GM23338 (cell line): ENCODE results near the gene MAPK8. TPM values are rescaled to one million over a fixed set of nuclear protein-coding genes. Genes with fewer than 3 reads are reported as not detected.
A peak's percentile ranks its signal among the peaks of the same experiment; 100 is the strongest.

Experiments used
- ATAC-seq: fragments of 200-7000 bp; cut with Tn5 transposase; 3 replicates; pipeline ENCODE4 v1.9.1; 2020
- DNase-seq: peaks from one replicate; pipeline ENCODE4 v3.0.0-alpha.2; 2015; ENCODE audit warnings: low spot score
- H2AFZ ChIP-seq: fragments of 200-600 bp; sonication (generic); 2 replicates; pipeline ENCODE4 v1.8.0; 2016; ENCODE audit warnings: antibody characterized with exemption, mild to moderate bottlenecking, moderate library complexity
- H3F3A ChIP-seq: fragments of 200-600 bp; sonication (generic); replicated peaks from 2 replicates; pipeline ENCODE4 v1.8.0; 2017; ENCODE audit warnings: antibody characterized with exemption, mixed run types, low read depth
- H3K27ac ChIP-seq: fragments of 200-600 bp; sonication (generic); 2 replicates; pipeline ENCODE4 v1.6.1; 2016; ENCODE audit warnings: low read depth
- H3K27me3 ChIP-seq: fragments of 200-600 bp; sonication (generic); 2 replicates; pipeline ENCODE4 v1.8.0; 2016; ENCODE audit warnings: mild to moderate bottlenecking, mixed run types, moderate library complexity; ENCODE audit not compliant: insufficient read depth
- H3K36me3 ChIP-seq: fragments of 200-600 bp; sonication (generic); 2 replicates; pipeline ENCODE4 v1.8.0; 2016; ENCODE audit warnings: mild to moderate bottlenecking; ENCODE audit not compliant: insufficient read depth
- H3K4me1 ChIP-seq: fragments of 200-600 bp; sonication (generic); 2 replicates; pipeline ENCODE4 v1.8.0; 2016; ENCODE audit warnings: mild to moderate bottlenecking, moderate library complexity; ENCODE audit not compliant: insufficient read depth
- H3K4me2 ChIP-seq: fragments of 200-600 bp; sonication (generic); 2 replicates; pipeline ENCODE4 v1.7.1; 2017; ENCODE audit warnings: mixed run types
- H3K4me3 ChIP-seq: fragments of 200-600 bp; sonication (generic); 2 replicates; pipeline ENCODE4 v1.6.1; 2016; ENCODE audit warnings: mixed run types
- H3K79me2 ChIP-seq: fragments of 200-600 bp; sonication (generic); replicated peaks from 2 replicates; pipeline ENCODE4 v1.8.0; 2017; ENCODE audit warnings: mild to moderate bottlenecking; ENCODE audit not compliant: insufficient read depth
- H3K9me2 ChIP-seq: fragments of 200-600 bp; sonication (generic); 2 replicates; pipeline ENCODE4 v1.8.0; 2017; ENCODE audit not compliant: insufficient read depth
- H4K20me1 ChIP-seq: fragments of 200-600 bp; sonication (generic); replicated peaks from 2 replicates; pipeline ENCODE4 v1.8.0; 2017; ENCODE audit warnings: mild to moderate bottlenecking; ENCODE audit not compliant: insufficient read depth
- H3K27ac Mint-ChIP-seq: 2 replicates; pipeline ENCODE4 v1.8.0; 2020; ENCODE audit warnings: inconsistent platforms, mild to moderate bottlenecking, moderate library complexity, mixed read lengths
- H3K27me3 Mint-ChIP-seq: 3 replicates; pipeline ENCODE4 v1.8.0; 2022; ENCODE audit warnings: low read depth, mild to moderate bottlenecking, moderate library complexity, mixed read lengths, inconsistent platforms; ENCODE audit not compliant: insufficient read depth, poor library complexity
- H3K36me3 Mint-ChIP-seq: 3 replicates; pipeline ENCODE4 v1.8.0; 2021; ENCODE audit warnings: low read depth, mild to moderate bottlenecking, inconsistent platforms, moderate library complexity, mixed read lengths
- H3K4me1 Mint-ChIP-seq: 3 replicates; pipeline ENCODE4 v1.8.0; 2020; ENCODE audit warnings: mild to moderate bottlenecking, inconsistent platforms, mixed read lengths
- H3K4me3 Mint-ChIP-seq: 3 replicates; pipeline ENCODE4 v1.8.0; 2021; ENCODE audit warnings: moderate library complexity, mild to moderate bottlenecking, inconsistent platforms, mixed read lengths
- H3K9me3 Mint-ChIP-seq: 3 replicates; pipeline ENCODE4 v1.8.0; 2020; ENCODE audit warnings: moderate library complexity, mild to moderate bottlenecking, inconsistent platforms, mixed read lengths
- CREB1 ChIP-seq: fragments of 250-450 bp; sonication (Bioruptor Pico); IDR thresholded peaks from 2 replicates; pipeline ENCODE4 v1.5.0; 2020; ENCODE audit warnings: low read depth, mild to moderate bottlenecking, moderate library complexity
- ETS1 ChIP-seq: IDR thresholded peaks from 2 replicates; pipeline ENCODE4 v1.6.1; 2016; ENCODE audit warnings: antibody characterized with exemption
- EZH2 ChIP-seq: fragments of 200-600 bp; sonication (generic); IDR thresholded peaks from one replicate; pipeline ENCODE4 v1.8.0; 2017; ENCODE audit warnings: antibody characterized with exemption, mild to moderate bottlenecking, low read depth; ENCODE audit not compliant: unreplicated experiment
- EZH2phosphoT487 ChIP-seq: fragments of 200-600 bp; sonication (generic); IDR thresholded peaks from one replicate; pipeline ENCODE4 v1.8.1; 2018; ENCODE audit warnings: antibody characterized with exemption; ENCODE audit not compliant: unreplicated experiment
- JUNB ChIP-seq: IDR thresholded peaks from one replicate; pipeline ENCODE4 v1.6.1; 2016; ENCODE audit warnings: antibody characterized with exemption; ENCODE audit not compliant: unreplicated experiment
- NANOG ChIP-seq: IDR thresholded peaks from 2 replicates; pipeline ENCODE4 v1.6.1; 2016; ENCODE audit warnings: antibody characterized with exemption, borderline replicate concordance
- POLR2AphosphoS5 ChIP-seq: IDR thresholded peaks from 2 replicates; pipeline ENCODE4 v1.6.1; 2016; ENCODE audit warnings: antibody characterized with exemption, low read depth
- REST ChIP-seq: IDR thresholded peaks from one replicate; pipeline ENCODE4 v1.6.1; 2018; ENCODE audit warnings: antibody characterized with exemption; ENCODE audit not compliant: unreplicated experiment
- STAT1 ChIP-seq: IDR thresholded peaks from one replicate; pipeline ENCODE4 v1.6.1; 2016; ENCODE audit warnings: antibody characterized with exemption; ENCODE audit not compliant: unreplicated experiment
- ZNF114 ChIP-seq: fragments of 250-450 bp; sonication (Bioruptor Pico); IDR thresholded peaks from 2 replicates; pipeline ENCODE4 v1.5.0; 2020; ENCODE audit warnings: mild to moderate bottlenecking, moderate library complexity
- ZNF331 ChIP-seq: fragments of 250-450 bp; sonication (Bioruptor Pico); IDR thresholded peaks from 2 replicates; pipeline ENCODE4 v1.5.0; 2020; ENCODE audit warnings: low read depth, mild to moderate bottlenecking, moderate library complexity
- polyA plus RNA-seq: library from polyadenylated mRNA; unstranded; fragments of >200 nt; fragmentation: Nextera tagmentation; extraction: Ambion mirVana; gene quantifications from 2 replicates; pipeline ENCODE4 v1.2.1, GENCODE V29; 2016
- total RNA-seq: library from RNA; depleted of rRNA; stranded (reverse); fragments of >200 nt; shearing (Covaris generic); gene quantifications from 2 replicates; pipeline ENCODE4 v1.2.3, GENCODE V29; 2014
- TF ChIP-seq, protein P1 (sequence below), 2 experiments: fragments of 200-600 bp in 1 of 2; sonication (generic) in 1 of 2; conservative IDR thresholded peaks; 2 replicates each; pipeline versions ENCODE4 v1.5.1 to v1.6.1; 2016 to 2017; ENCODE audit warnings: antibody characterized with exemption in 2 of 2, low read depth in 2 of 2, mild to moderate bottlenecking in 2 of 2, moderate library complexity in 1 of 2

Gene MAPK8
- total and polyA plus RNA-seq, 2 experiments from 2014 or later = 52.4 to 73.6 TPM

DNA sequence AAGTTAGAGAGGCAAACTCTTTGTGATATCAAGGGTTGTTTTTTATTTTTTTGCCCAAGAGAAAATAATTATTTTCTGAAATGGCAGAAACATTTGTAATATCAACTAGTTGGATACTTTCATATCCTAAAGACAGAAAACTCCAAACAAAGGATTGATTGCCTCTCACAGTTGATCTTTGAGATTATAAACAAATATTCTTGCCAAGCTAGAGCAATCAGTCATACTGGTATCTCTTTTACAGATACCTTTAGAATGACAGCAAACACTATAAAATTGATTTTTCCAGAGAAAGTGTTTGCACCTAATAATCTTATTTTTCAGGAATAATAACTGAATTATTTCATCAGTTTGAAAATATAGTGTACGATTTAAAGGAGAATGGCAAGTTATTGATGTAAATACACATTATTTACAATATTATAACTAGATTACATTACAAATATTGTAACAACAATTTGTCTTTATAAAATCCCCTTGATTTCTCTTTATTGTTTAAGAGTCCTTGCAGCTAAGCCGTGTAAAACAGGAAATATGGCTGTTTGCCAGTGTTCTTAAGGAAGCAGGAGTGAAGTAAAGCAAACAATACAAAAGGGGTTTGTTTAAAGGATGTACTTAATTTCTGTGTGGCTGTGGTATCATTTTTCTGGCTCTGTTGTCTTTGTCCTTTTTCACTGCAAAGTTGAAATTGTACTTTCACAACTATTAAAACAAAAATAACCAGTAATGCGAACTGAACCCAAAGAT lies 58.4 kb downstream of the MAPK8 start:
- Mint-ChIP-seq H3K27me3 (no peaks in the 10 kb centered on the region), H3K36me3 (no peaks in the 10 kb centered on the region), H3K4me3 (no peak overlapping the region), H3K9me3 (no peaks in the 10 kb centered on the region), H3K4me1 (peaks cover 15% of the 10 kb centered on the region; the same call in 2 of the 3 replicates), H3K27ac (peak overlapping the region; percentile 7; the same call in 1 of the 2 replicates)
- Histone ChIP-seq H3K36me3 (no peaks in the 10 kb centered on the region), H3K4me2 (no peak overlapping the region), H3K4me3 (no peak overlapping the region), H3F3A (no peaks in the 10 kb centered on the region), H2AFZ (no peak overlapping the region), H4K20me1 (peaks cover 6% of the 10 kb centered on the region), H3K4me1 (0 out of 2 replicates have a peak, but pooled peaks cover 5% of the 10 kb centered on the region), H3K27me3 (no peaks in the 10 kb centered on the region), H3K27ac (no peak overlapping the region), H3K79me2 (peaks cover 56% of the 10 kb centered on the region), H3K9me2 (no peaks in the 10 kb centered on the region)
- TF ChIP-seq ZNF331 (CRISPR knock-in tag) (no peak), STAT1 (no peak)
- DNase-seq (no peak), ATAC-seq (no peak)

DNA sequence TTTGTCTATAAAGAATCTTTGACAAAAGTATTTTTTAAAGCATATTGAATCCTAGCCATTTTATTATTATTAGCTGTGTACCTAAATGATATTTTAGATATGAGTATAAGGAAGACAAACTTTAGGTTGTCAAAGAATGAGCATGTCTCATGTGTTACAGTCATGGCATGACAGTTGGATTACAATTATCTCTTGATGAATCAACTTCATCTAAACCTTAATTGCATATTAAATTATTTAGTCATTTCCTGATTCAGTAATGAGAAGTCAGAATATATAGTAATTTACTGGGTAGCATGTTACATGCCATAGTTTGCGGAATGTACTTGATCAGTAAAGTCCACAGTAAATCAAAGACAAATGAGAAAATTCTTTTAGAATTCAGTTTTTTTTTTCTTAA lies 59.2 kb downstream of the MAPK8 start:
- Histone ChIP-seq H3F3A (no peaks in the 10 kb centered on the region), H3K4me3 (no peak overlapping the region), H3K79me2 (peaks cover 57% of the 10 kb centered on the region), H3K9me2 (no peaks in the 10 kb centered on the region), H3K4me2 (no peak overlapping the region), H4K20me1 (peaks cover 5% of the 10 kb centered on the region), H3K27ac (no peak overlapping the region), H2AFZ (no peak overlapping the region), H3K36me3 (no peaks in the 10 kb centered on the region), H3K27me3 (no peaks in the 10 kb centered on the region), H3K4me1 (0 out of 2 replicates have a peak, but pooled peaks cover 5% of the 10 kb centered on the region)
- peaks cover 15% of the 10 kb centered on the region; the same call in 2 of the 3 replicates for H3K4me1 Mint-ChIP-seq
- no peaks in the 10 kb centered on the region for H3K9me3 Mint-ChIP-seq
- H3K27me3 Mint-ChIP-seq = no peaks in the 10 kb centered on the region
- no peak overlapping the region for H3K27ac Mint-ChIP-seq
- no peaks in the 10 kb centered on the region for H3K36me3 Mint-ChIP-seq
- no peak overlapping the region for H3K4me3 Mint-ChIP-seq
- ATAC-seq = no peak
- DNase-seq = no peak
- TF ChIP-seq, protein P1, sequence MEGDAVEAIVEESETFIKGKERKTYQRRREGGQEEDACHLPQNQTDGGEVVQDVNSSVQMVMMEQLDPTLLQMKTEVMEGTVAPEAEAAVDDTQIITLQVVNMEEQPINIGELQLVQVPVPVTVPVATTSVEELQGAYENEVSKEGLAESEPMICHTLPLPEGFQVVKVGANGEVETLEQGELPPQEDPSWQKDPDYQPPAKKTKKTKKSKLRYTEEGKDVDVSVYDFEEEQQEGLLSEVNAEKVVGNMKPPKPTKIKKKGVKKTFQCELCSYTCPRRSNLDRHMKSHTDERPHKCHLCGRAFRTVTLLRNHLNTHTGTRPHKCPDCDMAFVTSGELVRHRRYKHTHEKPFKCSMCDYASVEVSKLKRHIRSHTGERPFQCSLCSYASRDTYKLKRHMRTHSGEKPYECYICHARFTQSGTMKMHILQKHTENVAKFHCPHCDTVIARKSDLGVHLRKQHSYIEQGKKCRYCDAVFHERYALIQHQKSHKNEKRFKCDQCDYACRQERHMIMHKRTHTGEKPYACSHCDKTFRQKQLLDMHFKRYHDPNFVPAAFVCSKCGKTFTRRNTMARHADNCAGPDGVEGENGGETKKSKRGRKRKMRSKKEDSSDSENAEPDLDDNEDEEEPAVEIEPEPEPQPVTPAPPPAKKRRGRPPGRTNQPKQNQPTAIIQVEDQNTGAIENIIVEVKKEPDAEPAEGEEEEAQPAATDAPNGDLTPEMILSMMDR (conservative IDR thresholded peaks at IDR 0.05; ENCODE audit: low read depth in 2 of 2) = no peak
- TF ChIP-seq ZNF114 = no peak
- TF ChIP-seq REST = no peak
- TF ChIP-seq CREB1 (CRISPR knock-in tag) = no peak
- no peak for TF ChIP-seq NANOG
- TF ChIP-seq ZNF331 (CRISPR knock-in tag) = no peak
- no peak for TF ChIP-seq EZH2
- no peak for TF ChIP-seq STAT1
- no peak for TF ChIP-seq ETS1
- TF ChIP-seq EZH2phosphoT487 = no peak
- no peak for TF ChIP-seq POLR2AphosphoS5
- TF ChIP-seq JUNB = no peak
